GM19438 (cell line): ENCODE data around the gene GLRX2.
A peak's percentile ranks its signal among the peaks of the same experiment; 100 is the strongest.

ENCODE experiments used
- ATAC-seq: cut with Tn5 transposase; IDR thresholded peaks from one replicate; pipeline ENCODE4 v1.9.1; 2021; ENCODE audit warnings: low read depth; ENCODE audit not compliant: unreplicated experiment

The GLRX2 gene

GRCh38 chr1:193113258-193113991 is 8.2 kb upstream of the GLRX2 start:
- no peak for ATAC-seq

GRCh38 chr1:193111641-193112090 is 6.5 kb upstream of the GLRX2 start:
- peak; percentile 14 for ATAC-seq

GRCh38 chr1:193110864-193111263 is 5.7 kb upstream of the GLRX2 start:
- no peak for ATAC-seq

- ATAC-seq, result no peak
These were observed 5.0 kb upstream of the GLRX2 start for GRCh38 chr1:193110246-193110645.

GRCh38 chr1:193109619-193110018 is 4.4 kb upstream of the GLRX2 start:
- no peak for ATAC-seq

- ATAC-seq, result no peak
These were observed 3.3 kb upstream of the GLRX2 start for GRCh38 chr1:193108471-193108870.

GRCh38 chr1:193105821-193106177 is 585 bp upstream of the GLRX2 start:
- no peak for ATAC-seq

GRCh38 chr1:193104502-193104906 is 710 bp downstream of the GLRX2 start:
- ATAC-seq, result peak; percentile 41

GRCh38 chr1:193103759-193104501 is 1.3 kb downstream of the GLRX2 start:
- no peak for ATAC-seq

- no peak for ATAC-seq
These were observed 2.6 kb downstream of the GLRX2 start for GRCh38 chr1:193102662-193103061.

GRCh38 chr1:193094112-193094511 is 11.1 kb downstream of the GLRX2 start:
- ATAC-seq, result no peak

- ATAC-seq, result no peak
These were observed 14.3 kb downstream of the GLRX2 start for GRCh38 chr1:193090865-193091264.

- no peak for ATAC-seq
These were observed 17.3 kb downstream of the GLRX2 start for GRCh38 chr1:193087893-193088292.

- ATAC-seq, result no peak
These were observed 18.9 kb downstream of the GLRX2 start for GRCh38 chr1:193086342-193086741.

GRCh38 chr1:193085263-193085662 is 20.0 kb downstream of the GLRX2 start:
- no peak for ATAC-seq

GRCh38 chr1:193083365-193084088 is 21.7 kb downstream of the GLRX2 start:
- peak; percentile 72 for ATAC-seq

- no peak for ATAC-seq
These were observed 26.0 kb downstream of the GLRX2 start for GRCh38 chr1:193079187-193079586.

GRCh38 chr1:193077991-193078390 is 27.2 kb downstream of the GLRX2 start:
- no peak for ATAC-seq

- ATAC-seq, result no peak
These were observed 34.3 kb downstream of the GLRX2 start for GRCh38 chr1:193070942-193071341.

GRCh38 chr1:193070386-193070753 is 34.8 kb downstream of the GLRX2 start:
- peak; percentile 42 for ATAC-seq

- no peak for ATAC-seq
These were observed 35.3 kb downstream of the GLRX2 start for GRCh38 chr1:193069748-193070385.
